Stimulated activated CD4-positive, alpha-beta T cell treated with anti-CD3 and anti-CD28 coated beads, Interleukin-1b, Interleukin-23, amount 100 ng/mL, for 4 hours (primary cell): ENCODE measurements around the gene BTRC.

ENCODE experiments used
- DNase-seq, 2 donors: peaks; one replicate each; pipeline ENCODE4 v3.0.0-alpha.2; 2020; ENCODE audit warnings: low read depth in 2 of 2

BTRC gene

DNA sequence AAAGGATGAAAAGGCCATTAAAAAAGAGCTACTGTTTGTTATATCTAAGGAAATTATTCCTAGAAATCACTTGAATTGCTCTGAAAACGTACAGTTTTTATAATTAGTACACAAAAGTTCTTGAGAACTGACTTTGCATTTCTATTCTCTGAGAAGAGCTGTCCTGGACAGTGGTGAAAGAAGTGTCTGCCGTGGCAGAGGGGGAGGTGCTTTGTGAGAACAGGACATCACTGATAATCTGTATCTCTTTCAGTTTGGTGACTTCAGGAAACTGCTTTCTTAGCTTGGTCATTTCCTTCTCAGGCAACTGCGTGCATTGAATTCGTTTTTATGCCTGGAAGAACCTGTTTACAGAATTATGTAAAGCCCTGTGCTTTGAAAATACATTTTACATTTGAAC is 182.0 kb downstream of the BTRC start:
- no peak for DNase-seq

DNA sequence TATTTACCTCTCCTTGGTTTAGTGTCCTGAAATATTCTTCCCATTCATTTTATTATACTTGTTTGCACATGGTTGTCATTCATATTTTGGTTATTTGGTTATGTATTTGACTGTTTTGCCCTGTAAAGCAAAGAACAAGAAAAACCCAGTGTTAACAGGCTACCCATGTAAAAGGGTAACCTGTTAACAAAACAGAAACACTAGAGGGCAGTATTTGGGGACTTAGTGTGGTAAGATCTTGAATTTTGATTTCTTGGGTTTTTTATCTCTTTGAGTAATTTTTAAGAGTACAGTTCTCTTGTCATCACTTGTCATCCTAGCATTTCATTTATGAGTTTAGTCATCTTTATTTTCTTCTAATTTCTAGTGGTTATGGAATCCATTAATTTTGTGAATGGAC is 182.8 kb downstream of the BTRC start:
- DNase-seq: no peak

DNA sequence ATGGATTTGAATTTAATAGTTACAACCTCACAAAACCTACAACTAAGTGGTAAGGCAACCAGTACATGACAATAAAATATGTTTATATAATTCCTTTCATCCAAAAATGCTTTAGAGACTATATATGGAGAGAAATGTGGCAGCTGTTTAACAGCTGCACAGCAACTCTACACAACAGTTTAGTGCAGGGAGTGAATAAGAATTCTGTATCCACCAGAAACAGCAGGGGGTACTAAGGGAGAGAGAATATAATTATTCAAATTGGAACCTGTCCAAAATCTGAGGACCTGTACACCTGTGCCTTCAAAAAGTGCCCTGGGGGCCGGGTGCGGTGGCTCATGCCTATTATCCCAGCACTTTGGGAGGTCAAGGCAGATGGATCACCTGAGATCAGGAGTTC is 184.5 kb downstream of the BTRC start:
- no peak for DNase-seq

DNA sequence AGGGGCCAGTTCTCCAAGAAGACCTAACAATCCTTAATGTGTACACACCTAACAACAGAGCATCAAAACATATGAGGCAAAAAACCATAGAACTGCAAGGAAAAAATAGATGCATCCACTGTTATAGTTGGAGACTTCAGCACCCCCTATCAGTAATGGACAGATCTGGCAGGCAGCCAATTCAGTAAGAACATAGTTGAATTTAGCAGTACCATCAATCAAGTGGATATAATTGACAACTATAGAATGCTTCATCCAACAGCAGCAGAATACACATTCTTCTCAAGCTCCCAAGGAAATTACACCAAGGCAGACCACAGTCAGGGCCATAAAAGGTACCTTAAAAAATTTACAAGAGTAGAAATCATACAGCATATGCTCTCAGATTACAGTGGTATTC is 191.9 kb downstream of the BTRC start:
- no peak for DNase-seq

DNA sequence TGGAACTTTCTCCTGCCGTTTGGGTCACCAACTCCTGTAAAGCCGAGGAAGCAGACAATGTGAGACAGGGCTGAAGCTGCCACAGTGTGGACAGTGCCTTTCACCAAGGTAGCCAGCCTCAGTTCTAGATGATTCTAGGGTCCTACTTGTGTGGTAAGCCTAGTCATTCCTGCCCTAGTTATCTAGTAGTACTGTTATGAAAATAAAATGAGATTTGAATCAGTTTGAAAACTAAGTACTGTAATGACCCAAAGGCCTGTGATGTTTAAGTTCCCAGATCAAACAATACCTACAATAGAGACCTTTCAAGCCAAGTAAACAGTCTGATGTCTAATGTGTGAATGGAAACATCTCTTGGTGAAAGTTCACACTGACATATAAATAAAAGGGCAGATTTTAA is 197.0 kb downstream of the BTRC start:
- no peak for DNase-seq

DNA sequence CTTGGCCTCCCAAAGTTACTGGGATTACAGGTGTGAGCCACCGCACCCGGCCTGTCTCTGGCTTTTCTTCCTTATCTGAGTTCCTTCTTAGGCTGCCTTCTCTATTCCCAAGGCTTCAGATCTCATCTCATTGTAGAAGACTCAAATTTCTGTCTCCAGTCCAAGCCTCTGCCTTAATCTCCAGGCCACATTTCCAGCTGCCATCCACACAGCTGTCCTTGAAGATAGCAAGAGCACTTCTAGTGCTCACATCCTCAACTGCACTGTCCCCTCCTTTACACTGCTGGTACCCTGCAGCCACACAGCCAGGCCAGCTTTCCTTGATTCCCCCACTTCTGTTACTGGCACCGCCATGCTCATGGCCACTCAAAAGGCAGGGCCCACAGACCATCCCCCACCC is 198.5 kb downstream of the BTRC start:
- no peak for DNase-seq

DNA sequence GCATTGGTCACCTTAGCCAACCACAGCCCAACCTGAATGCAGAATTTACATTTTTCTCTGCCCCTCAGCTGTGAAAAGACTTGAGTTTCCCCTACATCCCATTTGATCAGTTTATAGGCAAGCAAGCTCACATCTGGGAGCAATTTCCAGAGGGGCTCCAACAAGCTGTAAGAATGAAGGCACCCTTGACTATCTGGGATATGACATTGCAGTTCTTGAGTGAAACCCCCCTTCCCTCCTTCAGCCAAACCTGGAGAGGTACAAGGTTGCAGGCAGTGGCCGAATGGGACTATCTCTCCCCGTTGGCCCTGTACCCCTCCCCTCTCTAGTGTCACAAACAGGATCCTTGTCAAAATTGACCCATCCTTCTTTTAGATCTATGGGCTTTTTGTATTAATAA is 203.6 kb downstream of the BTRC start:
- DNase-seq: no peak

DNA sequence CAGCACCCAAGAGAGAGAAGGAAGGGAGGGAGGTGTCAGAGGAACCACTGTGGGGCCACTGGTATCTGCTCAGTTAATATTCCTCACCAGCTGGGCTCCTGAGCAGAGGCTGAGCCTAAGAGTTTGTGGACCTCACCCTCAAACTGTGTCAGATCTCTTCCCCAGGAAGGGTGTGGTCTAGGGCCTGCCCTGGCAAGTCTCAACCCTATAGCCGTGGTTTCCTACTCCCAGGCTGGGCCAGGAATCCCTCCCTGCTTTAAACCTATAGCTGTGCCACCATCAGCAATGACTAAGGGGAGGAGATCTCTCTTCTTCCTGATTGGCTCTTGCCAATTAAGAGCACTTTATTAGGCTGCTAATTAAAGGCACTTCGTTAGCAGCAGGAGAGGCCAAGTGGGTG is 204.2 kb downstream of the BTRC start:
- DNase-seq: no peak

DNA sequence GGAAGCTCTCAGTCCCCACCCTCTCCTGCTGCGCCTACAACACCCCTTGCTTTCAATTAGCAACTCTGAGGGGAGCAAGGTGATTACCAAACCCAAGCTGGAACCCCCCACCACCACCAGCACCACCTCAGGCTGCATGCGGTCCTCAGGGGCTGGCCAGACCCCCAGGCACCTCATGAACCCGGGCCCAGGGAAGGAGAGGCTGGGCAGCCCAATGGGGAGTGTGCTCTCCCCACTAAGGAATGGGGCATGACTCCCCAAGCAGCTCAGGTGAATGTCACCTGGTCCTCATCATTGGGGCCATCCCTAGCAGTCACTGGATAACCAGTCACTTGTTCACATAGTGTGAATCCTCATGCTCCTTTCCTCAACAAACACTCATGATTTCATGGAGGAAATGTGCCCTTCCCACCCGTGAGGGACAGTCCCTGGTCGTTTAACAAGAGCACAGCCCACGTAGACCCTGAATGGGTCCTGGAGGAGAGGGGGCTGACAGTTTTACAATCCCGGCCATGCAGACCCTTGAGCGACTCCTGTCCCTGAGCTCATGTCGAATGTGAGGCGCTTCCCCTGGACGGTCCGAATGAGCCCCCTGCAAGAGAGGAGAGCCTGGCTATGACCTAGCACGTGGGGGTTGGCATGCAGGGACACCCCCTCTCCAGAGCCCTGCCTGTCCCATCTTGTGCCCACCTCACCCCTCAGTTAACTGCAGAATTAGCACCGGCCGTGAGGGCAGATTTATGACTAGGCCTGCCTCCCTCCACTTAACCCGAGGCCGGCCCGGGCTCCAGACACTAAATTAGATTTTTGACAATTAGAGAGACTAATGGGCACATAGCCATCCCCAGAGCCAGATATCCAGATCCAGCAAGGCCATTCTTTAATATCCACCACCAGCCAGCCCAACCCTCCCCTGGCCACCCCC is 205.0 kb downstream of the BTRC start:
- DNase-seq: no peak

DNA sequence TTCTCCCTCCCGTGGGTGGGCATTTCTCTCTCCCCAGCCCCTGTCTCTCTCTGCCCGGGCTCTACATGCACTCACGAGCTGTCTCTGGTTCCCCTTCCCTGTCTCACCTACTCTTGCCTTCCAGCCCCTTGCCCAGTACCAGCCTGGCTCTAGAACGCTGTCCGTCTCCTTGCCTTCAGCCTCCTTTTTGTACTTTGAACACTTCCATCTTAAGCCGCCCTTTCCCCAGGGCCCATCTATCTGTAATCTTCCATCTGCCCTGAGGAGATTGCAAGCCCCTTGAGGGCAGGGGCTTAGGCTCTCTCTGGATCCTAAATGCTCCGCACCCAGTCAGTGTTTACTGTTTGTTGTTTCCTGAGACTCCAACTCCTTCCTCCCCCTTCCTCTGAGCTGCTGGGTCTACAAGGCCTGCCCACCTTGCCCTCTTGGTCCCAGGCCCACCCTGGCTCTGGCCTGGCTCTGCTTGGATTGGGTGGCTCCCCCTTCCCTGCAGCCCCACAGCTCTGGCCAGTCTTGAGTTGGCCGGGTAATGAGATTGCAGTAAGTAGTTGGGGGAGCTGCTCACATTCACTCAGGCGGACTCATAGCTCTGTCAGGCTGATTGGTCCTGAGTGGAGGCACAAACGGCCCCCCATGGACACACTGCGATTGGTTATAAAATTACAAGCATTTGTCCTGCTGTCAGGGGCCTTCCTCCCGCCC is 205.8 kb downstream of the BTRC start:
- no peak for DNase-seq

DNA sequence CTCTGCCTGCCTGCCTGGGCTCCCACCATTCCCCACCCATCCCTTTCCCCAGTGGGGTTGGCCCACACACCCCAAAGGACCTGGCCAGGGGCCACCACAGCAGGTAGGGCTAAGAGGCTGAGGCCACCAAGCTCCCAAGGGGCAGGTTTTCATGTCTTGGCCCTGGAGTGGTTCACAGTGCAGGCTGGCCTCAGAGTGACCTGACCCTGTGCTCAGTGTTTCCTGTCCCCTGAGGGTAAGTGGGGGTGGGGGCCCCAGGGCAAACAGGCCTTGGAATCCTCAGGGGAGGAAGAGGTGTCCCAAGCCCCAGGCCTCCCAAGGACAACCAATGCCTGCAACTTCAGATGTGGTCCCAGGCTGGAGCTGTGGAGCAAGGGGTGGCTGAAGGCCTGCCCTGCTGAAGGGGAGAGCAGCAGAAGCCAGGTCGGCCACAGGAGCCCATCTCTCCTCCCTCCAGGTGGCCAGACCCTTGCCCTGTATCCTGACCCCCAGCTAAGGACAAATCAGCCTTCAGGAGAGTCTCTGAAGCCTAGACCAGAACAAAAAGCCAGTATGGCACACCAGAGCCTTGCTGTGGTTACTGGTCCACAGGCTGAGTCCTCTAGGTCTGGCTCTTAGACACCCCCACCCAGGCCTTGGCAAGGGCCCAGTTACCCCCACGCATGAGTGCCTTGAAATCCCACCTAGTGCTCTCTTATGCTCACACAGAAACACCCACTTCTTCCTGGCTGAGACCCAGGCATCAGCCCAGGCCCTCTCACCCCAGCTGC is 206.5 kb downstream of the BTRC start:
- DNase-seq: no peak

DNA sequence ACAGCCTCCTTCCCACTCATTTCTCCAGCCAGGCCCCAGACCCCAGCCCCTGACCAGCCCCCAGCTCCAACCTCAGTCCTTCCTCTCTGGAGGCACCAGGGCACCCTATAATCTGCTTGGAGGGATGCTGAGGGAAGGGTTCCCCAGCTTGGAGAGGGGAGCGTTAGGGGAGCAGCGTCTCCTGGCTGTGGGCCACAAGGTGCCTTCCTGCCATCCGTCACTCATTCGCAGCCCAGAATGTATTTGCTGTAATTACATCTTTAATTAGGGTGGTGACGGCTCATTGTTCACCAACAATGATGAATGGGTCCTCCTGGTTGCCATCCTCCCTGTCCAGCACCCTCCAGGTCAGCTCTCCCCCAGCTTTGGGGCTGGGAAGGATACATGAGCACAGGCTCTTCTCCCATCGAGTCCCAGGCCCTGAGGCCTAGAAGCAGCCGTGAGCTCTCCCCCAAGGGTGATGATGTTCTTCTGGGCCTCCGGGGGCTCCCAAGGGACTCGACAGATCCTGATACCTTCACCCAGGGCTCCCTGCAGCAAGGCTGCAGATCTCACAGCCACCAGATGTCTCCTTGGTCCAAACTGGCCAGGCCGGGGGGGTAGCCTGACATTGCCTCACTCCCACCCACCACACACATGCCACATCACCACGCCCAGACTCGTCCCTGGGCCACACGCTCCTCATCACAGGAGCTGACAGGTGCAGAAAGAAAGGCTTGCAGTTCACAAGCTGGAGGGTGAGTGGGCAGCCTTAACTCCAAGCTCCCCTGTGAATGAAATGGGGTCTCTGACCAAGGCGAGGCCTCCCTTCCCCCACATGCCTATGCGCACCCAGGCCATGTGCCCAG is 207.3 kb downstream of the BTRC start:
- DNase-seq: no peak

DNA sequence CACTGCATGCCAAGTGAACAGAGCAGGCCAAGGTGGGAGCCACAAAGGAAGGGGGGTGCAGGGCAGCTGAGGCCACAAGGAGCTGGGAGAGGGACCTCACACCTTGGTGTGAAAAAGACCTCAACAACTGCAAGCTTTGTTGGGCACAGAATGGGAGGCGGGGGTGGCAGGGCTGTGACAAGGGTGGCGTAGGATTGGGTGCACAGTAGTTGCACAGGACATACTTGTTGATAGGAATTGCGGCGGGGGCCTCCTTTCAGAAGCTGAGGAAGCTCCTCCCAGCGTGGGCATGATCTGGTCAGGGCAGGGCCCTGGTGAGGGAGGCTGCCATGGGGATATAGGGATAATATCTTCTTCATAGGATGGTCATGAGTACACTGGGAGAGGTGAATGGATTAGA is 208.3 kb downstream of the BTRC start:
- no peak for DNase-seq

DNA sequence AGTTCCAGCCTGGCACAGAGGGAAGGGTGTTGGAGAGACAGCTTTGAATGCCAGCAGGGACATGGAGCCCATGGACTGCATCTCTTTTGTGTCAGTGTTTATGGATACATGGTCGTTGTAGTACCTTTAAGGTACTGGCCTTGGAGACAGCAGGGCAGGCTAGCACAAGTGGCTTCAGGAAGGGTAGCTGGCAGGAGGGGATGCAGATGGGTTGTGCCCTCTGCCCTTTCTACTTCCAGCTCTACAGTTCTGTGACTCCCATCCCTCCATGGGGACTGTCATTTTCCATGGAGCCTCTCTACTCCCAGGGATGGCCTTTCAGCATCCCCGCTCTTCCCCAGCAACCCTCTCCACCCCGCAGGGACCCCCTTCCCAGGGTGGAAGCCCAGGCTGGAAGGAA is 209.0 kb downstream of the BTRC start:
- no peak for DNase-seq

DNA sequence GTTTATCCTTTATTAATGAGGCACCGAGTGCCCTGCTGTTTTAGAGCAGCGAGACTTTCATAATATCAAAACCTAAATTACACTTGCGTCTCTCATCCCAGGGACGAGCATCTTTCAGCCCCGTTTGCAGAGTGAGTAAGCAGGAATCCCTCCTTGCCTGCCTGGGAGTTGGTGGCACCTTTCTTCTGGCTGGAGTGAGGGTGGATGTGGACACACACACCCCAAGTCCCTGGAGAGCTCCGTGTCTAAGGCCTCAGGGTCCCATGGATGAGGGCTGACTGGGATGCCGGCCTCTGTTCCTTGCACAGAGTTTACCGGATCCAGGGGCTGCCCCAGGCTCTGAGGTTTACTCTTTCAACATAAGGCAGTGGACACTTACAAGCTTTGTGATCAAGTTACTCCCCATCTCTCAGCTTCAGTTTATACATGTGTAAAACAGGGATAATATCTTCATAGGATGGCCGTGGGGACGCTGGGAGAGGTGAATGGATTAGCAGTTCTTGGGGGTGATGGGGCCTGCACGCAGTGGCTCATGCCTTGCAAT is 209.6 kb downstream of the BTRC start:
- DNase-seq: no peak

DNA sequence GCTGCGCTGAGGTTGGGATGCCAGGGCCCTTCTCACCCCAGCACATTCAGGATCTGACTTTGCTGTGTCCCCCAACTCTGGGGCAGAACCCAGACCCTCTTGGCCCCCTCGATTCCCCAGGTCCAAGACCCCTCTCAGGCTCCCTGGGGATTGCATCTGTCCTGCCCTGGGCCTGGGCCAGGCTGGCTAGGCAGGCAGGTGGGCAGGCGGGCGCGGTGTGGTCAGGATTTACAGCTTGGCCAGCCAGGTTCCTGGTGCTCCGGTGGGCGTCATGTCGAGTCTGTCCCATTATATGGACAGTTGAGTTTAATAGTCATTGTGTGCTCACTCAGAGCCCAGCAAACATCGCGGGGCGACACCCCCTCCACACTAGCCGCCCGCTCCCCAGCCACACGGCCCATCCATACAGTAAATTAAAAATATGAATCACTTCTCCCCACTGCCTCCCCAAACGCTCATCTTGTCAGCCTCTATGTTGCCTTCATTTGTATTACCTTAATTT is 210.6 kb downstream of the BTRC start:
- no peak for DNase-seq

DNA sequence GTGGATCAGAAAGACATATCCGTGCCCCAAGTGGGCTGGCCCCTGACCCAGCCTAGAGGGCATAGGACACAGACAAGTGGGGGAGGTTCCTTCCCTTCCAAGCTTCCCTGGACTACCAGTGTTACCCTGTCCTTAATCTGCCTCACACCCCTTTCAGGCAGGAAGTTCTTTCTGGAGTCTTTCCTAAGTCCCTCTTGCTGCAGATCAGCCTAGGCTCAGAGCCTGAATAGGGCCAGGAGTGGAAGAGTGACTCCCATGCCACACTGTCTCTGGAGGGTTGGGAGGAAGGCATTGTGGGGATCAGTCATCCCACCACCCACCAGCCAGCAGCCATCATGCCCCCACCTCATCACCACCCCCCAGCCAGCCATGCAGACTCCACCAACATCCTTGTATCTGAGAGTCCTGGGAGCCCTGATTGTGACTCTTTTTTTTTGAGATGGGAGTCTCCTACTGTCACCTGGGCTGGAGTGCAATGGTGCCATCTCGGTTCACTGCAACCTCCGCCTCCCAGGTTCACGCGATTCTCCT is 211.5 kb downstream of the BTRC start:
- no peak for DNase-seq

DNA sequence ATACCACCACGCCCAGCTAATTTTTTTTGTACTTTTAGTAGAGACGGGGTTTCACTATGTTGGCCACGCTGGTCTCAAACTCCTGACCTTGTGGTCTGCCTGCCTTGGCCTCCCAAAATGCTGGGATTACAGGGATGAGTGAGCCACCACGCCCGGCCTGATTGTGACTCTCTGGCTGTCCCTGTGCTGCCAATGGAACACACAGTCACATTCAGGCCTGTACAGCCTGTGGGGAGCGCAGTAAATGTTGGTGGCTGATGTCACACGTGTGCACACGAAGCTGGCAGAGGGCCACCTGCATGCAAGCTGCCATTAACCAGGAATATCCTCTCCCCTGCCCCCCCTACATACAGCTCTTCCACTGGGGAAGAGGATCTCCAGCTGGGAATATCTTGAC is 212.0 kb downstream of the BTRC start:
- DNase-seq: no peak

DNA sequence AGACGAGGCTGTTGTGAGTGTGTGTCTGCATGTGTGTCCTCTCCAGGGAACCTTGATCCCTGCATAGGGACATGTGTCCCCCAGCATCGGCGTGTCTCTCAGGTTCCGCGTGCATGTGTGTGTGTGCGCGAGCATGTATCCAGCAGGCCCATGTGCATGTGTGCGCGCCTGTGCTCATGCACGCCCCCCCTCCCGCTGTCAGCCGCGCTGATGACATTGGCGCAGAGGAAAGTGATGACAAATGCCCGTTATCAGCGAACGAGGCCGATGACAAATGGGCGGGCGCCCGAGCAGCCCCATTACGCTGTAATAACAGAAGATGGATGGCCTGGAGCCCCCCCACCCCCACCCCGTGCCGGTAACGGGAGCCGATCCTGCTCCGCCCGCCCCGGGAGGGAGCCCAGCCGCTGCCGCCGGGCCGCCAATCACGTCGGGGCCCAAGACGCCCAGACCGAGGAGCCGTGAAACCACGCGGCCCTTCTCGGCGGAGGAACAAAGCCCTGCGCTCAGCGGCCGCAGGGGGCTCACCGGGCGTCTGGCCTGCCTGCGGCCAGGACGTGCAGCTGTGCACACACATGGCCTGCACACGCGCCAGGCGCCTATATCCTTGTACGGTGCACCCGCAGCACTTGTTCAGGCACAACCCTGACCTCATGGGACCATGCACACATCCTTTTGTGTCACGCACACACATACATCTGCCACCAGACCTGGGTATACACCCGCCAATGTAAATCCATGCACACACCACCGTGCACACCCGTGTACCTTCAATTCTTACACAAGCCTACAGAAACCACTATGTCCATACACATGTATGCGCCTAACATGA is 212.6 kb downstream of the BTRC start:
- DNase-seq: no peak
